GM12891 (cell line): Measurements from ENCODE around the gene PNPLA2.

ENCODE experiments used
- POLR2A ChIP-seq: IDR thresholded peaks from 2 replicates; pipeline ENCODE4 v1.6.1; 2011; ENCODE audit warnings: low read depth, low read length, control low read depth
- POLR2AphosphoS5 ChIP-seq: IDR thresholded peaks from 2 replicates; pipeline ENCODE4 v1.6.1; 2011; ENCODE audit warnings: low read depth, low read length, control low read depth
- POU2F2 ChIP-seq: IDR thresholded peaks from 2 replicates; pipeline ENCODE4 v1.6.1; 2011; ENCODE audit warnings: low read depth, mild to moderate bottlenecking, control low read depth, low read length, moderate library complexity
- SPI1 ChIP-seq: IDR thresholded peaks from 2 replicates; pipeline ENCODE4 v1.6.1; 2011; ENCODE audit warnings: low read depth, low read length, control low read depth
- TAF1 ChIP-seq: IDR thresholded peaks from 2 replicates; pipeline ENCODE4 v1.6.1; 2011; ENCODE audit warnings: low read depth, low read length, control low read depth

GRCh38 chr11:831118-831864, 12.6 kb downstream of the PNPLA2 start:
- TF ChIP-seq TAF1 = no peak
- TF ChIP-seq POLR2A = no peak
- no peak for TF ChIP-seq POLR2AphosphoS5
- TF ChIP-seq SPI1 = no peak
- no peak for TF ChIP-seq POU2F2
